ENCODE data around the gene THOC2.
"Not testable (repeated sequence)": the region's sequence is repeated elsewhere in the genome, so short reads cannot be mapped to it uniquely, and the experiment has no call there.

The THOC2 gene

GRCh38 chrX:123580792-123581191 lies 152.1 kb downstream of the THOC2 start:
- no peak for DNase-seq (ENCODE audit: low spot score)

DNA sequence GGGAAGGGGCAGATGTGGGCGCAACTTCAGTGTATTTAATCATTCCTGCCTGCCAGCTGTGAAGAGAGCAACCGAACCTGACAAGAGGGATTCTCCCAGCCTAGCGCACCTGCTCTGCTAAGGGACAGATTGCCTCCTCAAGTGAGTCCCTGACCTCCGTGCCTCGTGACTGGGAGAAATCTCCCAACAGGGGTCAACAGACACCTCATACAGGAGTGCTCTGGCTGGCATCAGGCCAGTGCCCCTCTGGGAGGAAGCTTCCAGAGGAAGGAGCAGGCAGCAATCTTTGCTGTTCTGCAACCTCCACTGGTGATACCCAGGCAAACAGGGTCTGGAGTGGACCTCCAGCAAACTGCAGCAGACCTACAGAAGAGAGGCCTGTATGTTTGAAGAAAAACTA lies 158.8 kb downstream of the THOC2 start:
- DNase-seq (ENCODE audit: low spot score), result not testable (repeated sequence)

DNA sequence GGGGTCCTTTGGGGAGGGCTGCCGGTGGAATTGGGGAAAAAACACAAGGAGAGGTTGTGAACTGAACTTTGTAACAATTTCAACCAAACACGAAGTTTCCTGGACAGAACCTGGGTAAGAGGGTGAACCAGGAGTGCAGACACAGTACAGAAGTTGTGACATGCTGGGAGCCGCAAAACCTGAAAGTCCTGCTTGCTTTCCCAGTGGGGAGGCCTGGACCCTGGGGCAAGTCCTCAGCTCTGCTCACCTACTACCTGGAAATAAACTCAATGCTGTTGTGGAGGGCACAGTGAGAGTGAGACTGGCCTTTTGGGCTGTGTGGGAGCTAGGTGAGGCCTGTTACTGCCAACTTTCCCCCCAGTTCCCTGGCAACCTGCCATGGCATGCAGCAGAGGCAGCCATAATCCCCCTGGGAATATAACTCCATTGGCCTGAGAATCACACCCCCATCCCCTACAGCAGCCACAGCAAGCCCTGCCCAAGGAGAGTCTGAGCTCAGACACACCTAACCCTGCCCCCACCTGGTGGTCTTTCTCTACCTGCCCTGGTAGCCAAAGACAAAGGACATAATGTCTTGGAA lies 162.8 kb downstream of the THOC2 start:
- DNase-seq (ENCODE audit: low spot score), result no peak

DNA sequence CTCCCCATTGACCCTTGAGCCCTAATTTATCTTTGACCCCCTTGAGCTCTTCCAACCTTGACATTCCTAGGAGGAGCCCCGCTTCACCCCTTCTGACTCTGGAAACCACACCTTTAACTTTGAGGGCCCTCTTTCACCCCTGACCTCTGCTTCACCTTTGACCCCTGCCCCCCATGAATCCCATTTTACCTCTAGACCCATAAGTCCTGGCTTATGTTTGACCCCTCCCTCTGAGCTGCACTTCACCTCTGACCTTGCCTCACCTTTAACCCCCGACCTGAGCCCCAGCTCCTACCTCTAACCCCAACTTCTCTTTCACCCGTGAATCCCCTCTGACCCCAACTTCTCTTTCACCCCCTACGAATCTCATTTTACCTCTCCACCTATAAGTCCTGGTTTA lies 169.7 kb downstream of the THOC2 start:
- no peak for DNase-seq (ENCODE audit: low spot score)

- DNase-seq (ENCODE audit: low spot score), result no peak
Measured at GRCh38 chrX:123562342-123563146, 170.3 kb downstream of the THOC2 start.

DNA sequence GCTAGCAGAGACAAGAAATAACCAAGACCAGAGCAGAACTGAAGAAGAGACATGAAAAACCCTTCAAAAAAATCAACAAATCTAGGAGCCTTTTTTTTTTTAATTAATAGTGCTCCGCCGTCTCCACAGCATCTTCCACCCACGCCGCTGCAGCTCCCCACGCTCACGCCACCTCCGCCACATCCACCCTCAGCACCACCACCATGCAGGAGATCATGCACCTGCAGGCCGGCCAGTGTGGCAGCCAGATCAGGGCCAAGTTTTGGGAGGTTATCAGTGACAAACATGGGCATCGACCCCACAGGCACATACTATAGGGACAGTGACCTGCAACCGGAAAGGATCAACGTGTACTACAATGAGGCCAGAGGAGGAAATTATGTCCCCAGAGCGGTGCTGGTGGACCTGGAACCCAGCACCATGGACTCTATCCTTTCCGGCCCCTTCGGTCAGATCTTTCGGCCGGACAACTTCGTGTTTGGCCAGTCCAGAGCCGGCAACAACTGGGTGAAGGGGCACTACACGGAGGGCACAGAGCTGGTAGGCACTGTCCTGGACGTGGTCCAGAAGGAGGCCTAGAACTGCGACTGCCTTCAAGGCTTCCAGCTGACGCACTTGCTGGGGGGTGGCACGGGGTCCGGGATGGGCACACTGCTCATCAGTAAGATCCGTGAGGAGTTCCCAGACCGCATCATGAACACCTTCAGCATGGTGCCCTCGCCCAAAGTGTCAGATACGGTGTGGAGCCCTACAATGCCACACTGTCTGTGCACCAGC lies 171.2 kb downstream of the THOC2 start:
- no peak for DNase-seq (ENCODE audit: low spot score)

DNA sequence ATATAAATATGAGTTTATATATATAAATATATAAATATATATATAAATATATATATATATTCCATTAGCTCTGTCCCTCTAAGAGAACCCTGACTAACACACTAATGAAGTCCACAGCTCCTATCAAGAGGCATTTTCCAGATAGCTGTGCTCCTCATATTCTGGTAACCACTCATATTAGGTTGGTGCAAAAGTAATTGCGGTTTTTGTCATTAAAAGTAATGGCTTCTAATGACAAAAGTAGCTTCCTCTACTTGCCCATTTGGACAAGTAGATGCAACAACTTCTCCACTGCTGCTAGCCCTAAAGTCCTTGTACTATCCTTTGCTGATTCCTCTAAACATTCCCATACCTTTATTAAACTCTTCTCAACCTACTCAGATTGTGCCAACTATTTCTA lies 182.0 kb downstream of the THOC2 start:
- DNase-seq (ENCODE audit: low spot score), result no peak
